ENCODE data around the gene PEX13.

The PEX13 gene

GRCh38 chr2:61074100-61074499, 56.6 kb downstream of the PEX13 start:
- no peak for DNase-seq (ENCODE audit: low spot score)

- DNase-seq (ENCODE audit: low spot score): no peak
These were observed 68.4 kb downstream of the PEX13 start for GRCh38 chr2:61085883-61086282.

GRCh38 chr2:61089797-61090196, 72.3 kb downstream of the PEX13 start:
- no peak for DNase-seq (ENCODE audit: low spot score)

- DNase-seq (ENCODE audit: low spot score): no peak
These were observed 72.9 kb downstream of the PEX13 start for GRCh38 chr2:61090386-61090921.

- DNase-seq (ENCODE audit: low spot score): no peak
These were observed 74.0 kb downstream of the PEX13 start for GRCh38 chr2:61091485-61091884.

GRCh38 chr2:61096438-61096837, 78.9 kb downstream of the PEX13 start:
- no peak for DNase-seq (ENCODE audit: low spot score)

GRCh38 chr2:61100801-61101200, 83.3 kb downstream of the PEX13 start:
- DNase-seq (ENCODE audit: low spot score): no peak

Data from AG08395 (cell line).